Right lobe of liver (tissue), 6 donors: ENCODE data around the gene CCDC127. TPM values are rescaled to one million over a fixed set of nuclear protein-coding genes. Genes with fewer than 3 reads are reported as not detected.
"Not testable (repeated sequence)": the region's sequence is repeated elsewhere in the genome, so short reads cannot be mapped to it uniquely, and the experiment has no call there.

Experiments
- ATAC-seq, 4 donors: fragments of 200-7000 bp; cut with Tn5 transposase; one replicate each; pipeline ENCODE4 v1.9.1; 2020; ENCODE audit warnings: mild to moderate bottlenecking in 4 of 4, moderate library complexity in 4 of 4
- DNase-seq, 3 donors: peaks; one replicate each; pipeline ENCODE4 v3.0.0-alpha.2; 2020
- H3K27ac ChIP-seq, 3 donors: fragments of 200-600 bp; one replicate each; pipeline ENCODE4 v1.8.0; 2022
- H3K27me3 ChIP-seq, 2 donors: fragments of 200-600 bp; one replicate each; pipeline ENCODE4 v1.8.0; 2022
- H3K36me3 ChIP-seq, 4 donors: fragments of 200-600 bp; sonication (generic) in 1 of 4; one replicate each; pipeline versions ENCODE4 v1.5.1 to v1.8.0; 2017 to 2022; ENCODE audit warnings: control low read depth in 1 of 4
- H3K4me1 ChIP-seq, 4 donors: fragments of 200-600 bp; sonication (generic) in 1 of 4; one replicate each; pipeline versions ENCODE4 v1.5.1 to v1.8.0; 2017 to 2022; ENCODE audit warnings: control low read depth in 1 of 4
- H3K4me3 ChIP-seq, 3 donors: fragments of 200-600 bp; one replicate each; pipeline ENCODE4 v1.8.0; 2022
- H3K9me3 ChIP-seq, 4 donors: fragments of 200-600 bp; sonication (generic) in 1 of 4; one replicate each; pipeline versions ENCODE4 v1.5.1 to v1.8.0; 2017 to 2022; ENCODE audit warnings: control low read depth in 1 of 4
- CTCF ChIP-seq, 4 donors: fragments of 200-600 bp in 3 of 4; fragments of 450-650 bp in 1 of 4; IDR thresholded peaks; one replicate each; pipeline versions ENCODE4 v1.5.1 to v1.8.0; 2016 to 2022; ENCODE audit warnings: antibody characterized with exemption in 4 of 4, mild to moderate bottlenecking in 2 of 4
- POLR2A ChIP-seq: fragments of 450-650 bp; IDR thresholded peaks from one replicate; pipeline ENCODE4 v1.6.1; 2017; ENCODE audit warnings: antibody characterized with exemption, mild to moderate bottlenecking
- WGBS: methylation state at CpG from one replicate; pipeline ENCODE4 v1.1.6; 2018; ENCODE audit warnings: low coverage, low lambda C conversion rate; ENCODE audit not compliant: insufficient coverage; ENCODE audit errors: missing lambda C conversion rate; 5-methylcytosine and 5-hydroxymethylcytosine counted together
- intact Hi-C, 2 donors: fragments of 100-400 bp; cut with DNase I; formaldehyde crosslinking; loops; one replicate each; pipeline versions ENCODE4 v1.11.2 to v1.14.1; 2022
- total RNA-seq, 6 experiments: library from RNA; depleted of rRNA in 2 of 6; stranded (reverse); fragments of >200 nt in 2 of 6; fragmentation: NEBNext Ultra II Directional in 3 of 6; extraction: Animal tissue kit (Norgen Biotek cat#: 25700) in 3 of 6; gene quantifications; one replicate each; pipeline versions ENCODE4 v1.1.0 to v1.2.4, GENCODE V29; 2016 to 2023
- donor health status: DM: no; HTN: yes; CAD: no.
- donor health status: DM: no; HTN: no; CAD: no.
- donor health status: DM: no; HTN: no; CAD: no.
- donor health status: DM: no; HTN: yes; CAD: no.
- donor health status: DM: no; HTN: yes; CAD: no.

CCDC127 gene
- total RNA-seq, 6 experiments from 2014 or later: 1.2 to 3.6 (median 2.2) TPM

GRCh38 chr5:166441-167372 lies 51.2 kb downstream of the CCDC127 start:
- ATAC-seq (peak in 1 of 4 donors; percentile 31), DNase-seq (peak in 2 of 3 donors; percentile 43 to 44)
- H3K4me1 ChIP-seq: no peaks in the 10 kb centered on the region
- 83% methylated on average over 8 of the region's 27 CpGs for WGBS
- H3K9me3 ChIP-seq: no peaks in the 10 kb centered on the region
- intact Hi-C loops: no loop called here
- TF ChIP-seq CTCF (IDR thresholded peaks at IDR 0.05) (no peak), POLR2A (no peak)
- no peak overlapping the region for H3K4me3 ChIP-seq
- no peaks in the 10 kb centered on the region for H3K36me3 ChIP-seq
- no peak overlapping the region for H3K27ac ChIP-seq
- no peaks in the 10 kb centered on the region for H3K27me3 ChIP-seq

- H3K27me3 ChIP-seq, H3K4me3 ChIP-seq, H3K4me1 ChIP-seq, ATAC-seq, intact Hi-C loops, H3K27ac ChIP-seq, H3K9me3 ChIP-seq, H3K36me3 ChIP-seq, DNase-seq: not testable (repeated sequence)
- 97% methylated on average over 5 of the region's 25 CpGs for WGBS
Measured at GRCh38 chr5:164783-165182, 53.2 kb downstream of the CCDC127 start.

GRCh38 chr5:164244-164643 lies 53.7 kb downstream of the CCDC127 start:
- Histone ChIP-seq H3K27ac (no peak overlapping the region), H3K4me3 (no peak overlapping the region), H3K36me3 (no peaks in the 10 kb centered on the region), H3K27me3 (no peaks in the 10 kb centered on the region), H3K4me1 (no peaks in the 10 kb centered on the region), H3K9me3 (no peaks in the 10 kb centered on the region)
- WGBS: 59% methylated on average over 9 of the region's 14 CpGs
- intact Hi-C loops: no loop called here
- ATAC-seq (no peak), DNase-seq (no peak)
- TF ChIP-seq CTCF (IDR thresholded peaks at IDR 0.05) (no peak), POLR2A (no peak)

GRCh38 chr5:163841-164240 lies 54.1 kb downstream of the CCDC127 start:
- intact Hi-C loops: no loop called here
- DNase-seq (peak in 2 of 3 donors; percentile 28 to 39), ATAC-seq (no peak)
- Histone ChIP-seq H3K4me3 (no peak overlapping the region), H3K9me3 (no peaks in the 10 kb centered on the region), H3K27ac (no peak overlapping the region), H3K27me3 (no peaks in the 10 kb centered on the region), H3K36me3 (no peaks in the 10 kb centered on the region), H3K4me1 (no peaks in the 10 kb centered on the region)
- no peak for TF ChIP-seq POLR2A
- no peak for TF ChIP-seq CTCF (IDR thresholded peaks at IDR 0.05)
- WGBS: 70% methylated on average over 4 of the region's 13 CpGs

GRCh38 chr5:163338-163620 lies 54.7 kb downstream of the CCDC127 start:
- ATAC-seq: no peak
- Histone ChIP-seq H3K36me3 (no peaks in the 10 kb centered on the region), H3K27ac (no peak overlapping the region), H3K27me3 (no peaks in the 10 kb centered on the region), H3K4me1 (no peaks in the 10 kb centered on the region), H3K9me3 (no peaks in the 10 kb centered on the region), H3K4me3 (no peak overlapping the region)
- WGBS: 80% methylated on average over 1 of the region's 7 CpGs
- TF ChIP-seq CTCF (IDR thresholded peaks at IDR 0.05): no peak
- no peak for TF ChIP-seq POLR2A
- intact Hi-C loops: no loop called here
- peak in 2 of 3 donors; percentile 40 to 42 for DNase-seq
